Upper lobe of left lung (tissue), 4 donors: Measurements from ENCODE around the gene TNFAIP8L1.

Source experiments
- POLR2A ChIP-seq, 4 donors: fragments of 450-650 bp; IDR thresholded peaks; one replicate each; pipeline ENCODE4 v1.5.1; 2016 to 2017; ENCODE audit warnings: antibody characterized with exemption in 4 of 4, mild to moderate bottlenecking in 2 of 4
- POLR2AphosphoS5 ChIP-seq, 2 donors: sonication (generic); formaldehyde crosslinking; IDR thresholded peaks; one replicate each; pipeline ENCODE4 v1.5.1; 2017; ENCODE audit warnings: antibody characterized with exemption in 2 of 2
- TF ChIP-seq, protein P1 (sequence below), 6 experiments: fragments of 450-650 bp in 4 of 6; fragments of 200-600 bp in 2 of 6; sonication (generic) in 2 of 6; IDR thresholded peaks; one replicate each; pipeline ENCODE4 v1.5.1; 2016 to 2019; ENCODE audit warnings: antibody characterized with exemption in 6 of 6

DNA sequence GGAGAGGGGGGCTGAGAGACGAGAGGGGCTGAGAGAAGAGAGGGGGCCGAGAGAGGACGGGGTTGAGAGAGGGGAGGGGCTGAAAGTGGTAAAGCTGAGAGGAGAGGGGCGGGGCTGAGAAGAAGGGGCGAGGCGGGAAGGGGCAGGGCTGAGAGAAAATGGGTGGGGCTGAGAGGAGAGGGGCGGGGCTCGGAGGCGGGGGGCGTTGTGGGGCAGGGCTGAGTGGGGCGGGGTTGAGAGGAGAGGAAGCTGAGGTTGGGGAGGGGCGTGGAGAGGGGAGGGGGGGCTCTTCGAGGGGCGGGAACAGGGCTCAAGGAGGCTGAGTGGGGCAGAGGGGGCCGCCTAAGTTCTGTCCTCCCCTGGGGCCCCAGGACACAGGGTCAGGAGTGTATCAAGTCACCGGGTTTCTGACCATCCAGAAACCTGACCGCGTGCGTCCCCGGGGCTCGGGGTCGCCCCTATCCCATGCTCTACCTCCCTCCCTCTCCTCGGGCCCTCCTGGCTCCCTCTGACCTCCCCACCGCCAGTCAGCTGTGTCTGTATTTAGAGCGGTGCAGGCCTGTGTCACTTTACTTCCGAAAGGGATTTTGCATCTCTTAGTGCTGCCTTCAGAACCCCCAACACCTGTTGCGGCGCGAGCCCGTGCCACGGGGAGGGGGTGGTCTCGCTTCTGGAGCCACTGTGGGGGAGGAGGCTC is 41.2 kb upstream of the TNFAIP8L1 start:
- no peak for TF ChIP-seq POLR2A (IDR thresholded peaks at IDR 0.05)
- TF ChIP-seq, protein P1, sequence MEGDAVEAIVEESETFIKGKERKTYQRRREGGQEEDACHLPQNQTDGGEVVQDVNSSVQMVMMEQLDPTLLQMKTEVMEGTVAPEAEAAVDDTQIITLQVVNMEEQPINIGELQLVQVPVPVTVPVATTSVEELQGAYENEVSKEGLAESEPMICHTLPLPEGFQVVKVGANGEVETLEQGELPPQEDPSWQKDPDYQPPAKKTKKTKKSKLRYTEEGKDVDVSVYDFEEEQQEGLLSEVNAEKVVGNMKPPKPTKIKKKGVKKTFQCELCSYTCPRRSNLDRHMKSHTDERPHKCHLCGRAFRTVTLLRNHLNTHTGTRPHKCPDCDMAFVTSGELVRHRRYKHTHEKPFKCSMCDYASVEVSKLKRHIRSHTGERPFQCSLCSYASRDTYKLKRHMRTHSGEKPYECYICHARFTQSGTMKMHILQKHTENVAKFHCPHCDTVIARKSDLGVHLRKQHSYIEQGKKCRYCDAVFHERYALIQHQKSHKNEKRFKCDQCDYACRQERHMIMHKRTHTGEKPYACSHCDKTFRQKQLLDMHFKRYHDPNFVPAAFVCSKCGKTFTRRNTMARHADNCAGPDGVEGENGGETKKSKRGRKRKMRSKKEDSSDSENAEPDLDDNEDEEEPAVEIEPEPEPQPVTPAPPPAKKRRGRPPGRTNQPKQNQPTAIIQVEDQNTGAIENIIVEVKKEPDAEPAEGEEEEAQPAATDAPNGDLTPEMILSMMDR (IDR thresholded peaks at IDR 0.05), result no peak
- TF ChIP-seq POLR2AphosphoS5 (IDR thresholded peaks at IDR 0.05), result no peak
